Activated CD4-positive, alpha-beta T cell treated with anti-CD3 and anti-CD28 coated beads, Interleukin-2, Interleukin-4, amounts not matched to agents 100 ng/mL and 50 ng/mL, durations not matched to agents 16 hours and 8 hours (primary cell): ENCODE measurements around the gene LEUTX.
"Not testable (repeated sequence)": the region's sequence is repeated elsewhere in the genome, so short reads cannot be mapped to it uniquely, and the experiment has no call there.

Experiments used
- DNase-seq: peaks from one replicate; pipeline ENCODE4 v3.0.0-alpha.2; 2020; ENCODE audit warnings: low spot score

The LEUTX gene

GRCh38 chr19:39780894-39781293 is 2.2 kb downstream of the LEUTX start:
- no peak for DNase-seq

GRCh38 chr19:39788244-39788643 is 9.6 kb downstream of the LEUTX start:
- DNase-seq: no peak

- DNase-seq: peak; percentile 70
Measured at GRCh38 chr19:39792999-39793546, 14.4 kb downstream of the LEUTX start.

GRCh38 chr19:39795001-39795400 is 16.3 kb downstream of the LEUTX start:
- DNase-seq: peak; percentile 17

GRCh38 chr19:39796000-39796498 is 17.4 kb downstream of the LEUTX start:
- no peak for DNase-seq

- DNase-seq: no peak
Measured at GRCh38 chr19:39797083-39797482, 18.4 kb downstream of the LEUTX start.

- no peak for DNase-seq
Measured at GRCh38 chr19:39802958-39803357, 24.3 kb downstream of the LEUTX start.

- no peak for DNase-seq
Measured at GRCh38 chr19:39805104-39805503, 26.4 kb downstream of the LEUTX start.

GRCh38 chr19:39807846-39808364 is 29.3 kb downstream of the LEUTX start:
- no peak for DNase-seq

GRCh38 chr19:39808688-39809087 is 30.0 kb downstream of the LEUTX start:
- DNase-seq: not testable (repeated sequence)

- DNase-seq: no peak
Measured at GRCh38 chr19:39809368-39809767, 30.7 kb downstream of the LEUTX start.

- no peak for DNase-seq
Measured at GRCh38 chr19:39810424-39810823, 31.8 kb downstream of the LEUTX start.

- no peak for DNase-seq
Measured at GRCh38 chr19:39811064-39811463, 32.4 kb downstream of the LEUTX start.

GRCh38 chr19:39813264-39813993 is 34.8 kb downstream of the LEUTX start:
- no peak for DNase-seq

- not testable (repeated sequence) for DNase-seq
Measured at GRCh38 chr19:39814111-39814510, 35.5 kb downstream of the LEUTX start.

GRCh38 chr19:39814595-39814994 is 35.9 kb downstream of the LEUTX start:
- no peak for DNase-seq

GRCh38 chr19:39816287-39817048 is 37.8 kb downstream of the LEUTX start:
- no peak for DNase-seq

GRCh38 chr19:39817888-39818561 is 39.4 kb downstream of the LEUTX start:
- DNase-seq: no peak

GRCh38 chr19:39818626-39819097 is 40.0 kb downstream of the LEUTX start:
- DNase-seq: no peak

GRCh38 chr19:39819786-39820185 is 41.1 kb downstream of the LEUTX start:
- no peak for DNase-seq

GRCh38 chr19:39820696-39821095 is 42.0 kb downstream of the LEUTX start:
- no peak for DNase-seq

GRCh38 chr19:39823686-39824085 is 45.0 kb downstream of the LEUTX start:
- no peak for DNase-seq
